Measurements from ENCODE around the gene BDKRB2.
A peak's percentile ranks its signal among the peaks of the same experiment; 100 is the strongest.

Gene BDKRB2

DNA sequence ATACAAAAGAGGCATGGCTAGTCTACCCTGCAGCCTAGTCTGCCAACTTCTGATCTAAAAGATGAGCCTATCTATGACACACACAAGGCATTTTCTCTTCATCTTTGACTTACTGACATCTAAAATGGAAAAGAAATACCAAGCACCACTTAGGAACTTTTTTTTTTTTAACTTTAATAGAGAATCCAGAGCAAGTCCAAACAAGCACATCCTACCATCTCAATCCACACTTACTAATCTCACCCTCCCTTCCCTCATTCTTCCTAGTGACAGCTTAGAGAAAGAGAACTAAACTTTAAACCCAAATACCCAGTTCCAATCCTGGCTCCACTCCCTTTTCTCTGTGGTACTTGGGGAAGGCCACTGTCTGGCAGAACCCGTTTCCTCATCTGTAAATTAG is 83.2 kb downstream of the BDKRB2 start:
- no peak for ATAC-seq (replicated peaks)
- no peak for DNase-seq
- no peaks in the 10 kb centered on the region for H3K4me1 Mint-ChIP-seq (ENCODE audit: low read depth in 2 of 2)
- H3K9me3 Mint-ChIP-seq = no peaks in the 10 kb centered on the region
- H3K27me3 Mint-ChIP-seq = no peaks in the 10 kb centered on the region
- H3K36me3 Mint-ChIP-seq (ENCODE audit: insufficient read depth) = peaks cover 40% of the 10 kb centered on the region
- H3K27ac Mint-ChIP-seq = peak overlapping the region in 1 of 2 donors; percentile 68
- no peak overlapping the region for H3K4me3 Mint-ChIP-seq

Measured in effector memory CD8-positive, alpha-beta T cell (primary cell).